Retinal pigment epithelial cell (primary cell): ENCODE measurements around the gene ZNF581.

Experiments used
- DNase-seq: peaks from one replicate; pipeline ENCODE4 v3.0.0-alpha.2; 2010; ENCODE audit warnings: low read depth
- H3K4me3 ChIP-seq: 2 replicates; pipeline ENCODE4 v1.5.1; 2011; ENCODE audit warnings: mild to moderate bottlenecking, low read length, control low read depth, moderate library complexity
- CTCF ChIP-seq: conservative IDR thresholded peaks from 2 replicates; pipeline ENCODE4 v1.5.1; 2011; ENCODE audit warnings: low read depth, low read length, control low read depth, inconsistent platforms

ZNF581 gene

GRCh38 chr19:55676889-55677505 is 33.5 kb downstream of the ZNF581 start:
- DNase-seq: no peak
- H3K4me3 ChIP-seq: no peak overlapping the region
- TF ChIP-seq CTCF: no peak

GRCh38 chr19:55677572-55678028 is 34.2 kb downstream of the ZNF581 start:
- no peak overlapping the region for H3K4me3 ChIP-seq
- TF ChIP-seq CTCF: no peak
- DNase-seq: no peak

GRCh38 chr19:55678121-55678671 is 34.7 kb downstream of the ZNF581 start:
- no peak for DNase-seq
- H3K4me3 ChIP-seq: no peak overlapping the region

GRCh38 chr19:55679343-55680257 is 36.2 kb downstream of the ZNF581 start:
- no peak overlapping the region for H3K4me3 ChIP-seq
- no peak for TF ChIP-seq CTCF
- DNase-seq: no peak

More at GRCh38 chr19:55678121-55678671, 34.7 kb downstream of the ZNF581 start:
- TF ChIP-seq CTCF: no peak

- DNase-seq: no peak
- H3K4me3 ChIP-seq: no peak overlapping the region
- no peak for TF ChIP-seq CTCF
These were observed 37.1 kb downstream of the ZNF581 start for GRCh38 chr19:55680339-55681130.

GRCh38 chr19:55681131-55682092 is 38.0 kb downstream of the ZNF581 start:
- no peak for TF ChIP-seq CTCF
- no peak overlapping the region for H3K4me3 ChIP-seq
- no peak for DNase-seq
